HepG2 (cell line): ENCODE results near the gene PCLO. TPM values are rescaled to one million over a fixed set of nuclear protein-coding genes. Genes with fewer than 3 reads are reported as not detected.

Experiments
- ATAC-seq: fragments of 200-7000 bp; cut with Tn5 transposase; 3 replicates; pipeline ENCODE4 v1.9.1; 2020; ENCODE audit warnings: mild to moderate bottlenecking, moderate library complexity
- BruUV-seq: library from RNA; stranded (reverse); fragments of 400-500 nt; replicated peaks from 2 replicates; lab custom pipeline; 2021; lab: Mats Ljungman, UMichigan
- CTCF ChIA-PET: fragments of 300-600 bp; formaldehyde crosslinking; extraction: SDS; loops from one replicate; lab custom pipeline; 2021; ENCODE audit warnings: low total read pairs, inconsistent platforms, low intra/inter-chr PET ratio; lab: Yijun Ruan, JAX
- POLR2A ChIA-PET: fragments of 350-600 bp; sonication (Branson Sonifier 250); formaldehyde crosslinking; loops from one replicate; lab custom pipeline; 2020; ENCODE audit warnings: antibody characterized with exemption, inconsistent platforms; lab: Yijun Ruan, JAX
- DNase-seq: peaks from one replicate; pipeline ENCODE4 v3.0.0-alpha.2; 2015; ENCODE audit warnings: low spot score
- FAIRE-seq: peaks from 3 replicates; lab custom pipeline; 2011; peaks lifted over from hg19 to GRCh38; lab: Jason Lieb, UNC
- H2AFZ ChIP-seq: one replicate; pipeline ENCODE4 v1.6.1; 2011; ENCODE audit warnings: low read length, inconsistent platforms
- H3K27ac ChIP-seq: fragments of 300-600 bp; 3 replicates; pipeline ENCODE4 v1.8.0; 2011; ENCODE audit warnings: mixed run types, mild to moderate bottlenecking, mixed read lengths, low read length, inconsistent platforms; ENCODE audit not compliant: insufficient read depth; ENCODE audit errors: extremely low read length
- H3K27me3 ChIP-seq, 2 experiments: fragments of 200-600 bp in 1 of 2; 2 replicates in 1 of 2; 3 replicates in 1 of 2; pipeline versions ENCODE4 v1.6.0 to v1.8.0; 2011; ENCODE audit warnings: low read length in 2 of 2, mild to moderate bottlenecking in 2 of 2, moderate library complexity in 2 of 2, inconsistent platforms in 1 of 2; ENCODE audit not compliant: insufficient read depth in 2 of 2, control insufficient read depth in 1 of 2
- H3K36me3 ChIP-seq, 2 experiments: fragments of 200-600 bp in 1 of 2; replicated peaks in 1 of 2; 2 replicates in 1 of 2; 3 replicates in 1 of 2; pipeline versions ENCODE4 v1.5.1 to v1.8.0; 2011; ENCODE audit warnings: low read length in 2 of 2, inconsistent platforms in 1 of 2; ENCODE audit not compliant: insufficient read depth in 2 of 2, control insufficient read depth in 1 of 2
- H3K4me1 ChIP-seq: 2 replicates; pipeline ENCODE4 v1.5.1; 2012; ENCODE audit warnings: low read length, inconsistent platforms; ENCODE audit not compliant: insufficient read depth
- H3K4me2 ChIP-seq: 2 replicates; pipeline ENCODE4 v1.6.0; 2011; ENCODE audit warnings: low read depth, low read length, inconsistent platforms
- H3K4me3 ChIP-seq, 3 experiments: fragments of 200-600 bp in 1 of 3; sonication (generic), shearing (Covaris generic) in 1 of 3; replicated peaks in 1 of 3; 2 replicates each; pipeline ENCODE4 v1.5.1; 2011 to 2016; ENCODE audit warnings: low read length in 3 of 3, inconsistent platforms in 2 of 3, low read depth in 2 of 3, mild to moderate bottlenecking in 2 of 3, control low read depth in 1 of 3, mixed read lengths in 1 of 3; ENCODE audit not compliant: insufficient read depth in 1 of 3
- H3K79me2 ChIP-seq: one replicate; pipeline ENCODE4 v1.6.1; 2011; ENCODE audit warnings: low read length, inconsistent platforms; ENCODE audit not compliant: insufficient read depth
- H3K9ac ChIP-seq: 2 replicates; pipeline ENCODE4 v1.6.0; 2011; ENCODE audit warnings: mild to moderate bottlenecking, low read depth, low read length, inconsistent platforms; ENCODE audit not compliant: insufficient read depth
- H3K9me3 ChIP-seq: 2 replicates; pipeline ENCODE4 v1.5.1; 2012; ENCODE audit warnings: mild to moderate bottlenecking, low read length
- H4K20me1 ChIP-seq: 2 replicates; pipeline ENCODE4 v1.6.0; 2011; ENCODE audit warnings: inconsistent platforms, mild to moderate bottlenecking, low read length, moderate library complexity; ENCODE audit not compliant: insufficient read depth
- ATRX ChIP-seq: sonication (generic); formaldehyde crosslinking; IDR thresholded peaks from 2 replicates; pipeline ENCODE4 v1.4.0; 2020; ENCODE audit warnings: missing genetic modification reagents, borderline replicate concordance
- BRD4 ChIP-seq: sonication (generic); formaldehyde crosslinking; IDR thresholded peaks from 2 replicates; pipeline ENCODE4 v1.4.0; 2020; ENCODE audit warnings: missing genetic modification reagents
- DNMT1 ChIP-seq: sonication (generic); formaldehyde crosslinking; IDR thresholded peaks from 2 replicates; pipeline ENCODE4 v1.5.1; 2020; ENCODE audit warnings: mild to moderate bottlenecking, missing genetic modification reagents
- ELF4 ChIP-seq: sonication (generic); formaldehyde crosslinking; IDR thresholded peaks from 2 replicates; pipeline ENCODE4 v1.5.0; 2020; ENCODE audit warnings: missing genetic modification reagents, mild to moderate bottlenecking, moderate library complexity, borderline replicate concordance
- MYC ChIP-seq: sonication (generic); formaldehyde crosslinking; IDR thresholded peaks from 2 replicates; pipeline ENCODE4 v1.9.0; 2021; ENCODE audit warnings: missing genetic modification reagents, borderline replicate concordance
- NBN ChIP-seq: fragments of 450-650 bp; conservative IDR thresholded peaks from 2 replicates; pipeline ENCODE4 v1.6.1; 2017
- RNF219 ChIP-seq: sonication (generic); formaldehyde crosslinking; IDR thresholded peaks from 2 replicates; pipeline ENCODE4 v1.5.0; 2020; ENCODE audit warnings: mild to moderate bottlenecking, missing genetic modification reagents
- SMAD9 ChIP-seq: sonication (generic); formaldehyde crosslinking; IDR thresholded peaks from 2 replicates; pipeline ENCODE4 v1.5.1; 2020; ENCODE audit warnings: mild to moderate bottlenecking, missing genetic modification reagents
- U2AF1 ChIP-seq: fragments of 200-400 bp; formaldehyde crosslinking; optimal IDR thresholded peaks from 2 replicates; pipeline ENCODE3; 2017; ENCODE audit warnings: mild to moderate bottlenecking, low read depth, low read length
- WGBS: methylation state at CpG from one replicate; pipeline ENCODE4 v1.1.6; 2017; ENCODE audit warnings: low lambda C conversion rate; 5-methylcytosine and 5-hydroxymethylcytosine counted together
- in situ Hi-C: cut with HindIII; loops from 2 replicates; pipeline ENCODE4 v1.10.0; 2017; ENCODE audit warnings: low pct_unique_long_range_greater_than_20kb; ENCODE audit not compliant: extremely low pct_ligation_motif_present
- intact Hi-C: fragments of 100-400 bp; cut with micrococcal nuclease; formaldehyde crosslinking; loops from one replicate; pipeline ENCODE4 v1.10.0; 2022; ENCODE audit not compliant: unreplicated experiment
- polyA plus RNA-seq, 8 experiments: library from polyadenylated mRNA; depleted of rRNA in 3 of 8; stranded (reverse) in 7 of 8; unstranded in 1 of 8; fragments of >200 nt; fragmentation: Illumina TruSeq in 4 of 8; extraction: Trizol in 4 of 8; gene quantifications; 2 replicates each; pipeline versions ENCODE4 v1.2.1 to v1.2.3, GENCODE V29; 2011 to 2016; ENCODE audit warnings: low read depth in 4 of 8, missing spikeins in 1 of 8, mixed read lengths in 1 of 8; ENCODE audit not compliant: insufficient read depth in 1 of 8
- total RNA-seq, 5 experiments: library from RNA; depleted of rRNA; stranded (reverse); fragments of >200 nt; fragmentation: Illumina TruSeq; extraction: Trizol; gene quantifications; 2 replicates each; pipeline ENCODE4 v1.2.3, GENCODE V29; 2016; ENCODE audit warnings: low read depth in 1 of 5
- TF ChIP-seq, protein P1 (sequence below): IDR thresholded peaks from 2 replicates; pipeline ENCODE4 v1.6.1; 2016; ENCODE audit warnings: low read depth
- TF ChIP-seq, protein P2 (sequence below): IDR thresholded peaks from 2 replicates; pipeline ENCODE4 v1.6.1; 2016; ENCODE audit warnings: low read depth, control low read depth

PCLO gene
- total and polyA plus RNA-seq, 2 of the 13 experiments (the other 11 are each of a cell fraction or from before 2014, with no cell fraction given) = 0.07 to 0.29 TPM

- H3K9me3 ChIP-seq = peaks cover 6% of the 10 kb centered on the region; the same call in 1 of the 2 replicates
- CTCF ChIA-PET = no interaction called here
- H3K36me3 ChIP-seq = no peaks in the 10 kb centered on the region
- H3K4me2 ChIP-seq = no peak overlapping the region
- no peaks in the 10 kb centered on the region for H3K4me1 ChIP-seq
- FAIRE-seq = no peak
- no TSS peak for BruUV-seq
- H4K20me1 ChIP-seq = no peaks in the 10 kb centered on the region
- no peak for ATAC-seq
- H3K79me2 ChIP-seq = no peaks in the 10 kb centered on the region
- WGBS = 0% methylated on average over 1 of the region's 1 CpG
- intact Hi-C loops = no loop called here
- TF ChIP-seq BRD4 (CRISPR knock-in tag) (no peak), ELF4 (no peak), RNF219 (no peak)
- TF ChIP-seq, protein P1, sequence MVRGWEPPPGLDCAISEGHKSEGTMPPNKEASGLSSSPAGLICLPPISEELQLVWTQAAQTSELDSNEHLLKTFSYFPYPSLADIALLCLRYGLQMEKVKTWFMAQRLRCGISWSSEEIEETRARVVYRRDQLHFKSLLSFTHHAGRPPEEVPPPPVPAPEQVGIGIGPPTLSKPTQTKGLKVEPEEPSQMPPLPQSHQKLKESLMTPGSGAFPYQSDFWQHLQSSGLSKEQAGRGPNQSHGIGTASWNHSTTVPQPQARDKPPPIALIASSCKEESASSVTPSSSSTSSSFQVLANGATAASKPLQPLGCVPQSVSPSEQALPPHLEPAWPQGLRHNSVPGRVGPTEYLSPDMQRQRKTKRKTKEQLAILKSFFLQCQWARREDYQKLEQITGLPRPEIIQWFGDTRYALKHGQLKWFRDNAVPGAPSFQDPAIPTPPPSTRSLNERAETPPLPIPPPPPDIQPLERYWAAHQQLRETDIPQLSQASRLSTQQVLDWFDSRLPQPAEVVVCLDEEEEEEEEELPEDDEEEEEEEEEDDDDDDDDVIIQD (CRISPR knock-in tag) = no peak
- H3K4me3 ChIP-seq = no peak overlapping the region
- H3K27ac ChIP-seq = no peak overlapping the region
- H3K27me3 ChIP-seq = no peaks in the 10 kb centered on the region
- in situ Hi-C loops = no loop called here
- POLR2A ChIA-PET = no interaction called here
- H2AFZ ChIP-seq = no peak overlapping the region
- H3K9ac ChIP-seq = no peak overlapping the region
- DNase-seq = no peak
Measured at GRCh38 chr7:83020161-83020560, 142.5 kb downstream of the PCLO start.

- Histone ChIP-seq H3K27me3 (no peaks in the 10 kb centered on the region), H3K9ac (no peak overlapping the region), H4K20me1 (no peaks in the 10 kb centered on the region), H3K4me2 (no peak overlapping the region), H3K27ac (no peak overlapping the region), H3K9me3 (peaks cover 3% of the 10 kb centered on the region; the same call in 1 of the 2 replicates), H3K4me3 (no peak overlapping the region), H3K4me1 (no peaks in the 10 kb centered on the region), H3K79me2 (no peaks in the 10 kb centered on the region), H2AFZ (no peak overlapping the region), H3K36me3 (no peaks in the 10 kb centered on the region)
- no TSS peak for BruUV-seq
- 0% methylated on average over 2 of the region's 2 CpGs for WGBS
- no peak for TF ChIP-seq SMAD9
- TF ChIP-seq DNMT1 = no peak
- no peak for TF ChIP-seq MYC (CRISPR knock-in tag)
- TF ChIP-seq ATRX (CRISPR knock-in tag) = no peak
- TF ChIP-seq NBN = no peak
- no peak for TF ChIP-seq U2AF1
- TF ChIP-seq, protein P2, sequence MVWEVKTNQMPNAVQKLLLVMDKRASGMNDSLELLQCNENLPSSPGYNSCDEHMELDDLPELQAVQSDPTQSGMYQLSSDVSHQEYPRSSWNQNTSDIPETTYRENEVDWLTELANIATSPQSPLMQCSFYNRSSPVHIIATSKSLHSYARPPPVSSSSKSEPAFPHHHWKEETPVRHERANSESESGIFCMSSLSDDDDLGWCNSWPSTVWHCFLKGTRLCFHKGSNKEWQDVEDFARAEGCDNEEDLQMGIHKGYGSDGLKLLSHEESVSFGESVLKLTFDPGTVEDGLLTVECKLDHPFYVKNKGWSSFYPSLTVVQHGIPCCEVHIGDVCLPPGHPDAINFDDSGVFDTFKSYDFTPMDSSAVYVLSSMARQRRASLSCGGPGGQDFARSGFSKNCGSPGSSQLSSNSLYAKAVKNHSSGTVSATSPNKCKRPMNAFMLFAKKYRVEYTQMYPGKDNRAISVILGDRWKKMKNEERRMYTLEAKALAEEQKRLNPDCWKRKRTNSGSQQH = no peak
- no peak for FAIRE-seq
- DNase-seq = no peak
- CTCF ChIA-PET = no interaction called here
- in situ Hi-C loops (no loop called here), intact Hi-C loops (no loop called here)
- no peak for ATAC-seq
- POLR2A ChIA-PET = no interaction called here
Measured at GRCh38 chr7:83015916-83016315, 146.8 kb downstream of the PCLO start.
